Esophagus mucosa (tissue), 1 donor: Measurements from ENCODE around the gene MLYCD. TPM values are rescaled to one million over a fixed set of nuclear protein-coding genes. Genes with fewer than 3 reads are reported as not detected.

Source experiments
- ATAC-seq: fragments of 200-7000 bp; cut with Tn5 transposase; one replicate; pipeline ENCODE4 v1.9.1; 2020
- total RNA-seq: library from RNA; stranded (reverse); gene quantifications from one replicate; pipeline ENCODE4 v1.2.4, GENCODE V29; 2023
- donor health status: DM: yes; HTN: yes; CAD: no.

MLYCD gene
- total RNA-seq, result 2.1 TPM

- ATAC-seq, result peak; percentile 91
Measured at GRCh38 chr16:83898463-83899271, at the start of gene MLYCD. TSS of gene MLYCD (plus strand) at chr16:83899115. CDS start at chr16:83899145, 30 bp downstream.

- ATAC-seq, result no peak
Measured at GRCh38 chr16:83849421-83849820, 49.5 kb upstream of the MLYCD start.

GRCh38 chr16:83850947-83851346 is 48.0 kb upstream of the MLYCD start:
- no peak for ATAC-seq

- ATAC-seq, result no peak
Measured at GRCh38 chr16:83851473-83851872, 47.4 kb upstream of the MLYCD start.

- ATAC-seq, result no peak
Measured at GRCh38 chr16:83852774-83853173, 46.1 kb upstream of the MLYCD start.

GRCh38 chr16:83853834-83854233 is 45.1 kb upstream of the MLYCD start:
- no peak for ATAC-seq

- ATAC-seq, result no peak
Measured at GRCh38 chr16:83854420-83854819, 44.5 kb upstream of the MLYCD start.

GRCh38 chr16:83856792-83857191 is 42.1 kb upstream of the MLYCD start:
- ATAC-seq, result no peak

GRCh38 chr16:83859265-83859664 is 39.6 kb upstream of the MLYCD start:
- no peak for ATAC-seq

GRCh38 chr16:83862661-83863060 is 36.3 kb upstream of the MLYCD start:
- no peak for ATAC-seq

- ATAC-seq, result no peak
Measured at GRCh38 chr16:83863682-83864081, 35.2 kb upstream of the MLYCD start.

GRCh38 chr16:83870830-83871229 is 28.1 kb upstream of the MLYCD start:
- no peak for ATAC-seq

GRCh38 chr16:83878838-83879237 is 20.1 kb upstream of the MLYCD start:
- no peak for ATAC-seq

GRCh38 chr16:83882163-83882885 is 16.6 kb upstream of the MLYCD start:
- no peak for ATAC-seq

GRCh38 chr16:83886199-83886971 is 12.5 kb upstream of the MLYCD start:
- ATAC-seq, result no peak

- ATAC-seq, result no peak
Measured at GRCh38 chr16:83887080-83887479, 11.8 kb upstream of the MLYCD start.

- no peak for ATAC-seq
Measured at GRCh38 chr16:83887564-83887963, 11.4 kb upstream of the MLYCD start.

- no peak for ATAC-seq
Measured at GRCh38 chr16:83888672-83889044, 10.3 kb upstream of the MLYCD start.

GRCh38 chr16:83890359-83890758 is 8.6 kb upstream of the MLYCD start:
- no peak for ATAC-seq

- no peak for ATAC-seq
Measured at GRCh38 chr16:83891742-83892141, 7.2 kb upstream of the MLYCD start.

GRCh38 chr16:83895243-83895642 is 3.7 kb upstream of the MLYCD start:
- no peak for ATAC-seq

GRCh38 chr16:83895942-83896341 is 3.0 kb upstream of the MLYCD start:
- ATAC-seq, result no peak

- peak; percentile 66 for ATAC-seq
Measured at GRCh38 chr16:83899272-83899897, 470 bp downstream of the MLYCD start.
